IMR-90 (cell line): ENCODE measurements around the gene HSFX2. TPM values are rescaled to one million over a fixed set of nuclear protein-coding genes. Genes with fewer than 3 reads are reported as not detected.

Experiments
- ATAC-seq: fragments of 200-7000 bp; cut with Tn5 transposase; 2 replicates; pipeline ENCODE4 v1.9.1; 2020; ENCODE audit warnings: low read depth, mild to moderate bottlenecking, moderate library complexity
- BruUV-seq: library from RNA; stranded (reverse); fragments of 400-500 nt; replicated peaks from 2 replicates; lab custom pipeline; 2021; lab: Mats Ljungman, UMichigan
- CTCF ChIA-PET: fragments of 300-600 bp; formaldehyde crosslinking; extraction: SDS; loops from one replicate; lab custom pipeline; 2021; ENCODE audit warnings: antibody characterized with exemption; lab: Yijun Ruan, JAX
- POLR2A ChIA-PET: fragments of 300-600 bp; sonication (Branson Sonifier 250); formaldehyde crosslinking; loops from one replicate; lab custom pipeline; 2022; ENCODE audit warnings: antibody characterized with exemption; ENCODE audit not compliant: unreplicated experiment; lab: Charles Lee
- DNase-seq: peaks from one replicate; pipeline ENCODE4 v3.0.0; 2013
- H2AFZ ChIP-seq: replicated peaks from 2 replicates; pipeline ENCODE3; 2013; ENCODE audit warnings: low read length, mild to moderate bottlenecking; ENCODE audit not compliant: poor library complexity
- H2AK5ac ChIP-seq: 2 replicates; pipeline ENCODE4 v1.6.1; 2013; ENCODE audit warnings: low read depth, low read length, inconsistent platforms
- H2AK9ac ChIP-seq: replicated peaks from 2 replicates; pipeline ENCODE3; 2013; ENCODE audit warnings: mild to moderate bottlenecking, low read depth, low read length, moderate library complexity; ENCODE audit not compliant: poor library complexity
- H2BK120ac ChIP-seq: 2 replicates; pipeline ENCODE4 v1.6.1; 2013; ENCODE audit warnings: low read depth, low read length, inconsistent platforms
- H2BK15ac ChIP-seq: 3 replicates; pipeline ENCODE4 v1.6.1; 2013; ENCODE audit warnings: low read depth, low read length, inconsistent platforms
- H2BK20ac ChIP-seq: 2 replicates; pipeline ENCODE4 v1.6.1; 2013; ENCODE audit warnings: low read depth, mild to moderate bottlenecking, inconsistent platforms, low read length, moderate library complexity
- H2BK5ac ChIP-seq: 2 replicates; pipeline ENCODE4 v1.6.1; 2013; ENCODE audit warnings: mild to moderate bottlenecking, low read depth, low read length, inconsistent platforms; ENCODE audit not compliant: poor library complexity, severe bottlenecking
- H3K14ac ChIP-seq: replicated peaks from 2 replicates; pipeline ENCODE4 v1.6.1; 2013; ENCODE audit warnings: low read depth, low read length, inconsistent platforms
- H3K18ac ChIP-seq: 2 replicates; pipeline ENCODE4 v1.6.1; 2013; ENCODE audit warnings: low read depth, low read length, control low read depth
- H3K23ac ChIP-seq: 2 replicates; pipeline ENCODE4 v1.6.1; 2013; ENCODE audit warnings: low read depth, low read length, inconsistent platforms
- H3K27ac ChIP-seq: 2 replicates; pipeline ENCODE4 v1.5.1; 2013; ENCODE audit warnings: mild to moderate bottlenecking, control low read depth, low read length; ENCODE audit not compliant: insufficient read depth
- H3K27me3 ChIP-seq: 2 replicates; pipeline ENCODE4 v1.6.1; 2013; ENCODE audit warnings: low read length; ENCODE audit not compliant: control insufficient read depth, insufficient read depth
- H3K36me3 ChIP-seq: 2 replicates; pipeline ENCODE4 v1.6.1; 2013; ENCODE audit warnings: low read length, mixed read lengths; ENCODE audit not compliant: control insufficient read depth, insufficient read depth
- H3K4ac ChIP-seq: 2 replicates; pipeline ENCODE4 v1.6.1; 2013; ENCODE audit warnings: low read depth, low read length, inconsistent platforms
- H3K4me1 ChIP-seq: 2 replicates; pipeline ENCODE4 v1.6.1; 2013; ENCODE audit warnings: low read length, mixed read lengths; ENCODE audit not compliant: control insufficient read depth, insufficient read depth
- H3K4me2 ChIP-seq: 2 replicates; pipeline ENCODE4 v1.6.1; 2013; ENCODE audit warnings: low read depth, mild to moderate bottlenecking, control low read depth, low read length, moderate library complexity
- H3K4me3 ChIP-seq: 2 replicates; pipeline ENCODE4 v1.5.1; 2013; ENCODE audit warnings: low read depth, mild to moderate bottlenecking, control low read depth, low read length, moderate library complexity; ENCODE audit not compliant: insufficient read depth
- H3K56ac ChIP-seq: 2 replicates; pipeline ENCODE4 v1.6.1; 2013; ENCODE audit warnings: low read length, inconsistent platforms; ENCODE audit not compliant: insufficient read depth; ENCODE audit errors: extremely low read depth
- H3K79me1 ChIP-seq, 2 experiments: 2 replicates each; pipeline ENCODE4 v1.6.1; 2013; ENCODE audit warnings: low read length in 2 of 2, inconsistent platforms in 1 of 2, low read depth in 1 of 2
- H3K9ac ChIP-seq: 2 replicates; pipeline ENCODE4 v1.6.1; 2013; ENCODE audit warnings: low read depth, low read length, control low read depth
- H3K9me1 ChIP-seq: 2 replicates; pipeline ENCODE4 v1.6.1; 2013; ENCODE audit warnings: low read length, inconsistent platforms; ENCODE audit not compliant: insufficient read depth
- H3K9me3 ChIP-seq: 2 replicates; pipeline ENCODE4 v1.6.1; 2013; ENCODE audit warnings: low read length; ENCODE audit not compliant: control insufficient read depth, insufficient read depth
- H4K20me1 ChIP-seq: 2 replicates; pipeline ENCODE4 v1.6.1; 2013; ENCODE audit warnings: low read length, inconsistent platforms; ENCODE audit not compliant: insufficient read depth
- H4K5ac ChIP-seq: 2 replicates; pipeline ENCODE4 v1.6.1; 2013; ENCODE audit warnings: mild to moderate bottlenecking, low read depth, low read length, control low read depth
- H4K8ac ChIP-seq, 2 experiments: 2 replicates each; pipeline ENCODE4 v1.6.1; 2013; ENCODE audit warnings: low read depth in 2 of 2, low read length in 2 of 2, control low read depth in 1 of 2, inconsistent platforms in 1 of 2
- H4K91ac ChIP-seq: 2 replicates; pipeline ENCODE4 v1.6.1; 2013; ENCODE audit warnings: low read depth, low read length, inconsistent platforms; ENCODE audit not compliant: insufficient read depth
- BHLHE40 ChIP-seq: fragments of 150-350 bp; IDR thresholded peaks from 2 replicates; pipeline ENCODE4 v1.6.1; 2016; ENCODE audit warnings: mild to moderate bottlenecking, low read depth, low read length
- CEBPB ChIP-seq: IDR thresholded peaks from 2 replicates; pipeline ENCODE4 v1.6.1; 2012; ENCODE audit warnings: low read depth, low read length, improper control_type of control experiment
- CHD1 ChIP-seq: IDR thresholded peaks from 2 replicates; pipeline ENCODE4 v1.6.1; 2012; ENCODE audit warnings: low read depth, low read length, improper control_type of control experiment
- CTCF ChIP-seq: conservative IDR thresholded peaks from 2 replicates; pipeline ENCODE4 v1.5.1; 2012; ENCODE audit warnings: mild to moderate bottlenecking, low read depth, low read length, improper control_type of control experiment
- ELK1 ChIP-seq: fragments of 150-350 bp; IDR thresholded peaks from 2 replicates; pipeline ENCODE4 v1.6.1; 2016; ENCODE audit warnings: low read depth, mild to moderate bottlenecking, low read length, moderate library complexity, borderline replicate concordance
- FOS ChIP-seq: fragments of 150-350 bp; IDR thresholded peaks from 2 replicates; pipeline ENCODE4 v1.6.1; 2016; ENCODE audit warnings: low read depth, low read length
- MAFK ChIP-seq: IDR thresholded peaks from 2 replicates; pipeline ENCODE4 v1.6.1; 2012; ENCODE audit warnings: low read depth, low read length, improper control_type of control experiment
- MAZ ChIP-seq: IDR thresholded peaks from 2 replicates; pipeline ENCODE4 v1.6.1; 2012; ENCODE audit warnings: low read depth, mild to moderate bottlenecking, low read length, improper control_type of control experiment, moderate library complexity, borderline replicate concordance
- MXI1 ChIP-seq: IDR thresholded peaks from 2 replicates; pipeline ENCODE4 v1.6.1; 2012; ENCODE audit warnings: low read depth, mild to moderate bottlenecking, low read length, moderate library complexity, borderline replicate concordance
- NFE2L2 ChIP-seq: fragments of 150-350 bp; IDR thresholded peaks from 2 replicates; pipeline ENCODE4 v1.6.1; 2016; ENCODE audit warnings: low read depth, mild to moderate bottlenecking, low read length
- POLR2A ChIP-seq: IDR thresholded peaks from 2 replicates; pipeline ENCODE4 v1.6.1; 2012; ENCODE audit warnings: mild to moderate bottlenecking, low read depth, low read length
- RCOR1 ChIP-seq: IDR thresholded peaks from 2 replicates; pipeline ENCODE4 v1.6.1; 2012; ENCODE audit warnings: mild to moderate bottlenecking, low read length, improper control_type of control experiment; ENCODE audit not compliant: insufficient replicate concordance
- RFX5 ChIP-seq: IDR thresholded peaks from 2 replicates; pipeline ENCODE4 v1.8.0; 2012; ENCODE audit warnings: low read depth, mild to moderate bottlenecking, low read length, moderate library complexity
- SMC3 ChIP-seq: fragments of 150-350 bp; IDR thresholded peaks from 2 replicates; pipeline ENCODE4 v1.6.1; 2016; ENCODE audit warnings: low read depth, mild to moderate bottlenecking, antibody characterized with exemption, low read length, moderate library complexity
- USF2 ChIP-seq: fragments of 150-350 bp; IDR thresholded peaks from 2 replicates; pipeline ENCODE4 v1.6.1; 2017; ENCODE audit warnings: mild to moderate bottlenecking, antibody characterized with exemption, low read length, low read depth
- dilution Hi-C: fragments of 300-500 bp; cut with HindIII; formaldehyde crosslinking; loops from one replicate; pipeline ENCODE4 v1.14.3; 2018; ENCODE audit warnings: low sequenced_read_pairs; ENCODE audit not compliant: unreplicated experiment
- in situ Hi-C: fragments of 300-500 bp; cut with MboI; formaldehyde crosslinking; loops from 3 replicates; pipeline ENCODE4 v1.14.3; 2019; ENCODE audit warnings: low sequenced_read_pairs, inconsistent platforms, mixed read lengths
- intact Hi-C: fragments of 100-400 bp; cut with micrococcal nuclease; formaldehyde crosslinking; loops from 2 replicates; pipeline ENCODE4 v1.10.0; 2022
- polyA plus RNA-seq, 3 experiments: library from polyadenylated mRNA; depleted of rRNA; stranded (reverse); fragments of >200 nt; gene quantifications; 2 replicates each; pipeline ENCODE4 v1.2.3, GENCODE V29; 2012; ENCODE audit warnings: low replicate concordance in 1 of 3
- total RNA-seq: library from RNA; depleted of rRNA; stranded (reverse); fragments of >200 nt; gene quantifications from 2 replicates; pipeline ENCODE4 v1.2.3, GENCODE V29; 2012

The HSFX2 gene
- total and polyA plus RNA-seq, 2 of the 4 experiments (the other 2 are of a cell fraction): 0.36 TPM; not detected in 1

- Histone ChIP-seq H3K79me1 (0 out of 4 replicates have a peak, but pooled peaks cover 0 to 9% of the 10 kb centered on the region in 2 experiments), H4K8ac (no peak overlapping the region), H3K18ac (no peak overlapping the region), H2BK20ac (no peak overlapping the region), H3K4me2 (no peak overlapping the region), H3K9me1 (peaks cover 3% of the 10 kb centered on the region; the same call in 1 of the 2 replicates), H2AK9ac (no peak overlapping the region), H3K36me3 (no peaks in the 10 kb centered on the region), H4K5ac (no peak overlapping the region), H3K14ac (no peak overlapping the region), H2AK5ac (no peak overlapping the region), H3K56ac (no peak overlapping the region), H3K23ac (no peak overlapping the region), H4K91ac (no peak overlapping the region), H3K27ac (no peak overlapping the region), H3K4me1 (peaks cover 4% of the 10 kb centered on the region; the same call in 1 of the 2 replicates), H4K20me1 (no peaks in the 10 kb centered on the region; the same call in 1 of the 2 replicates), H3K4me3 (no peak overlapping the region), H3K9me3 (no peaks in the 10 kb centered on the region), H3K4ac (no peak overlapping the region), H3K27me3 (no peaks in the 10 kb centered on the region), H2BK5ac (no peak overlapping the region), H2BK15ac (no peak overlapping the region), H2BK120ac (no peak overlapping the region), H3K9ac (no peak overlapping the region), H2AFZ (no peak overlapping the region)
- no TSS peak for BruUV-seq
- ATAC-seq: no peak
- ChIA-PET POLR2A (no interaction called here), CTCF (interaction anchor here (1.0 kb wide), 1 partner anchor 11 kb away, joined by 5 read pairs; no protein-coding TSS in a partner anchor)
- no peak for TF ChIP-seq MXI1
- TF ChIP-seq SMC3: no peak
- no peak for TF ChIP-seq NFE2L2
- no peak for TF ChIP-seq USF2
- TF ChIP-seq MAFK: no peak
- TF ChIP-seq CEBPB: no peak
- no peak for TF ChIP-seq RCOR1
- no peak for TF ChIP-seq CHD1
- TF ChIP-seq RFX5: no peak
- no peak for TF ChIP-seq ELK1
- no peak for TF ChIP-seq CTCF
- no peak for TF ChIP-seq MAZ
- TF ChIP-seq BHLHE40: no peak
- no peak for TF ChIP-seq POLR2A
- no peak for TF ChIP-seq FOS
- intact Hi-C loops: no loop called here
- in situ Hi-C loops: no loop called here
- DNase-seq: no peak
- dilution Hi-C loops: no loop called here
Observed at GRCh38 chrX:149607699-149608098, 12.6 kb upstream of the HSFX2 start.
